ENCODE results near the gene MED28. TPM values are rescaled to one million over a fixed set of nuclear protein-coding genes. Genes with fewer than 3 reads are reported as not detected.

Gene MED28
- polyA plus RNA-seq, 1 of the 3 experiments (the other 2 are of a cell fraction): 7.5 TPM

GRCh38 chr4:17662694-17663093 lies 48.3 kb downstream of the MED28 start:
- H3F3A ChIP-seq (replicated peaks; ENCODE audit: insufficient read depth): no peaks in the 10 kb centered on the region
- DNase-seq: no peak
- no peaks in the 10 kb centered on the region for H3K79me2 ChIP-seq (ENCODE audit: insufficient read depth)
- no peak overlapping the region for H3K9ac ChIP-seq
- POLR2A ChIA-PET: no interaction called here
- H3K36me3 ChIP-seq (replicated peaks in 1 of 2; ENCODE audit: control insufficient read depth in 1 of 2, insufficient read depth in 2 of 2, low read length in 1 of 2): no peaks in the 10 kb centered on the region
- H3K27me3 ChIP-seq (ENCODE audit: insufficient read depth): no peaks in the 10 kb centered on the region
- H3K4me3 ChIP-seq (ENCODE audit: low read depth in 2 of 2, low read length in 1 of 2): no peak overlapping the region
- CTCF ChIA-PET: no interaction called here
- no peak overlapping the region for H3K4me2 ChIP-seq
- H2AFZ ChIP-seq (ENCODE audit: low read depth): no peak overlapping the region
- H3K9me3 ChIP-seq: no peaks in the 10 kb centered on the region
- no peaks in the 10 kb centered on the region for H3K9me2 ChIP-seq
- WGBS (ENCODE audit: low lambda C conversion rate): 71% methylated on average over 3 of the region's 3 CpGs
- peaks cover 0 to 10% of the 10 kb centered on the region in 2 experiments; a peak in 1 of 4 replicates for H3K4me1 ChIP-seq (ENCODE audit: control insufficient read depth in 1 of 2, insufficient read depth in 2 of 2, low read depth in 1 of 2, low read length in 1 of 2)
- H4K20me1 ChIP-seq (ENCODE audit: insufficient read depth): no peaks in the 10 kb centered on the region
- no peak for TF ChIP-seq RFX5 (IDR thresholded peaks at IDR 0.05; ENCODE audit: low read length)
- no peak for TF ChIP-seq MAX (IDR thresholded peaks at IDR 0.05; ENCODE audit: low read depth)
- no peak for TF ChIP-seq YY1 (IDR thresholded peaks at IDR 0.05; ENCODE audit: low read depth)
- no peak for TF ChIP-seq JUND (IDR thresholded peaks at IDR 0.05)
- H3K27ac ChIP-seq (ENCODE audit: low read depth in 2 of 2, low read length in 1 of 2): no peak overlapping the region

GRCh38 chr4:17664755-17665154 lies 50.3 kb downstream of the MED28 start:
- H3K4me3 ChIP-seq (ENCODE audit: low read depth in 2 of 2, low read length in 1 of 2): no peak overlapping the region
- no peaks in the 10 kb centered on the region for H4K20me1 ChIP-seq (ENCODE audit: insufficient read depth)
- WGBS (ENCODE audit: low lambda C conversion rate): 57% methylated on average over 4 of the region's 4 CpGs
- no peaks in the 10 kb centered on the region for H3K36me3 ChIP-seq (replicated peaks in 1 of 2; ENCODE audit: control insufficient read depth in 1 of 2, insufficient read depth in 2 of 2, low read length in 1 of 2)
- TF ChIP-seq CHD2 (IDR thresholded peaks at IDR 0.05; ENCODE audit: low read length, partially characterized antibody) (no peak), GABPA (IDR thresholded peaks at IDR 0.05; ENCODE audit: low read depth) (no peak), MEF2A (IDR thresholded peaks at IDR 0.05; ENCODE audit: borderline replicate concordance, low read depth) (no peak), GATA2 (CRISPR knock-in tag; IDR thresholded peaks at IDR 0.05) (no peak), REST (IDR thresholded peaks at IDR 0.05; ENCODE audit: low read depth, low read length) (no peak), RXRA (IDR thresholded peaks at IDR 0.05; ENCODE audit: borderline replicate concordance, low read depth) (no peak), MXI1 (IDR thresholded peaks at IDR 0.05; ENCODE audit: low read depth, low read length) (no peak), JUND (IDR thresholded peaks at IDR 0.05) (no peak), IRF3 (IDR thresholded peaks at IDR 0.05; ENCODE audit: low read depth, low read length) (no peak), PBX3 (IDR thresholded peaks at IDR 0.05) (no peak), EZH2phosphoT487 (IDR thresholded peaks at IDR 0.05; ENCODE audit: borderline replicate concordance, low read depth) (no peak), ELF1 (IDR thresholded peaks at IDR 0.05) (no peak), USF2 (IDR thresholded peaks at IDR 0.05; ENCODE audit: borderline replicate concordance, low read depth, low read length) (no peak), SIN3A (IDR thresholded peaks at IDR 0.05; ENCODE audit: borderline replicate concordance, low read depth, low read length) (no peak), TEAD4 (IDR thresholded peaks at IDR 0.05; ENCODE audit: borderline replicate concordance, insufficient read depth) (no peak), POLR2AphosphoS5 (IDR thresholded peaks at IDR 0.05; ENCODE audit: low read depth, low read length) (no peak), SMC3 (IDR thresholded peaks at IDR 0.05; ENCODE audit: low read depth, low read length) (no peak), NRF1 (IDR thresholded peaks at IDR 0.05; ENCODE audit: low read depth, low read length) (no peak)
- H3K4me2 ChIP-seq: no peak overlapping the region
- H3K9me3 ChIP-seq: no peaks in the 10 kb centered on the region
- no peak overlapping the region for H3K9ac ChIP-seq
- H2AFZ ChIP-seq (ENCODE audit: low read depth): no peak overlapping the region
- CTCF ChIA-PET: no interaction called here
- no peak for DNase-seq
- H3K27me3 ChIP-seq (ENCODE audit: insufficient read depth): no peaks in the 10 kb centered on the region
- H3K9me2 ChIP-seq: no peaks in the 10 kb centered on the region
- H3K4me1 ChIP-seq (ENCODE audit: control insufficient read depth in 1 of 2, insufficient read depth in 2 of 2, low read depth in 1 of 2, low read length in 1 of 2): peaks cover 0 to 20% of the 10 kb centered on the region in 2 experiments; a peak in 2 of 4 replicates
- no peaks in the 10 kb centered on the region for H3K79me2 ChIP-seq (ENCODE audit: insufficient read depth)
- H3K27ac ChIP-seq (ENCODE audit: low read depth in 2 of 2, low read length in 1 of 2): no peak overlapping the region
- H3F3A ChIP-seq (replicated peaks; ENCODE audit: insufficient read depth): no peaks in the 10 kb centered on the region
- POLR2A ChIA-PET: no interaction called here

Measured in SK-N-SH (cell line).